NCI-H2107 (cell line): ENCODE measurements around the gene SLC2A4.
"Not testable (repeated sequence)": the region's sequence is repeated elsewhere in the genome, so short reads cannot be mapped to it uniquely, and the experiment has no call there.

Source experiments
- DNase-seq: peaks from one replicate; lab custom pipeline; 2025; lab: John Stamatoyannopoulos, UW

The SLC2A4 gene

DNA sequence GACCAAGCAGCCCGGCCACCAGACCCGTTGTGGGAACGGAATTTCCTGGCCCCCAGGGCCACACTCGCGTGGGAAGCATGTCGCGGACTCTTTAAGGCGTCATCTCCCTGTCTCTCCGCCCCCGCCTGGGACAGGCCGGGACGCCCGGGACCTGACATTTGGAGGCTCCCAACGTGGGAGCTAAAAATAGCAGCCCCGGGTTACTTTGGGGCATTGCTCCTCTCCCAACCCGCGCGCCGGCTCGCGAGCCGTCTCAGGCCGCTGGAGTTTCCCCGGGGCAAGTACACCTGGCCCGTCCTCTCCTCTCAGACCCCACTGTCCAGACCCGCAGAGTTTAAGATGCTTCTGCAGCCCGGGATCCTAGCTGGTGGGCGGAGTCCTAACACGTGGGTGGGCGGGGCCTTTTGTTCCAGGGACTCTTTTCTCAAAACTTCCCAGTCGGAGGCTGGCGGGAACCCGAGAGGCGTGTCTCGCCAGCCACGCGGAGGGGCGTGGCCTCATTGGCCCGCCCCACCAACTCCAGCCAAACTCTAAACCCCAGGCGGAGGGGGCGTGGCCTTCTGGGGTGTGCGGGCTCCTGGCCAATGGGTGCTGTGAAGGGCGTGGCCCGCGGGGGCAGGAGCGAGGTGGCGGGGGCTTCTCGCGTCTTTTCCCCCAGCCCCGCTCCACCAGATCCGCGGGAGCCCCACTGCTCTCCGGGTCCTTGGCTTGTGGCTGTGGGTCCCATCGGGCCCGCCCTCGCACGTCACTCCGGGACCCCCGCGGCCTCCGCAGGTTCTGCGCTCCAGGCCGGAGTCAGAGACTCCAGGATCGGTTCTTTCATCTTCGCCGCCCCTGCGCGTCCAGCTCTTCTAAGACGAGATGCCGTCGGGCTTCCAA lies at the start of gene SLC2A4:
SLC2A4 (plus strand) TSS at position 645 of the 879 bp plus-strand sequence; CDS start at position 862, 217 bp downstream.
- DNase-seq: peak; percentile 17

- no peak for DNase-seq
Measured at GRCh38 chr17:7232114-7232513, 49.4 kb upstream of the SLC2A4 start.

DNA sequence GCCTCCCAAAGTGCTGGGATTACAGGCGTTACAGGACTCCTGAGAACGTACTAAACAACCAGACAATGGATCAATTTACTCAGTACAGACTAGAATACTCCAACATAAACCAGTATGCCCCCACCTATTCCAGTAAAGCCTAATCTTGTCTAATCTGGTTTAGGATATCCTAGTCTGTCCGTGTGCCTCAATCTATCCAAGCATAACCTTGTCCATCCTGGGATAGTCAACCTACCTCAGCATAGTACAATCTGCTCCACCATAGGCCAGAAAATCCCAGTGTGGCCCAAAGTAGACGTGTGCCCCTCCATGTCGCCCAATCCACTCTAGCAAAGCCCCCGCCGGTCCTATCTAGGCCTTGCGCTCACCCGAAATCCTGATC lies 47.8 kb upstream of the SLC2A4 start:
- DNase-seq: no peak

DNA sequence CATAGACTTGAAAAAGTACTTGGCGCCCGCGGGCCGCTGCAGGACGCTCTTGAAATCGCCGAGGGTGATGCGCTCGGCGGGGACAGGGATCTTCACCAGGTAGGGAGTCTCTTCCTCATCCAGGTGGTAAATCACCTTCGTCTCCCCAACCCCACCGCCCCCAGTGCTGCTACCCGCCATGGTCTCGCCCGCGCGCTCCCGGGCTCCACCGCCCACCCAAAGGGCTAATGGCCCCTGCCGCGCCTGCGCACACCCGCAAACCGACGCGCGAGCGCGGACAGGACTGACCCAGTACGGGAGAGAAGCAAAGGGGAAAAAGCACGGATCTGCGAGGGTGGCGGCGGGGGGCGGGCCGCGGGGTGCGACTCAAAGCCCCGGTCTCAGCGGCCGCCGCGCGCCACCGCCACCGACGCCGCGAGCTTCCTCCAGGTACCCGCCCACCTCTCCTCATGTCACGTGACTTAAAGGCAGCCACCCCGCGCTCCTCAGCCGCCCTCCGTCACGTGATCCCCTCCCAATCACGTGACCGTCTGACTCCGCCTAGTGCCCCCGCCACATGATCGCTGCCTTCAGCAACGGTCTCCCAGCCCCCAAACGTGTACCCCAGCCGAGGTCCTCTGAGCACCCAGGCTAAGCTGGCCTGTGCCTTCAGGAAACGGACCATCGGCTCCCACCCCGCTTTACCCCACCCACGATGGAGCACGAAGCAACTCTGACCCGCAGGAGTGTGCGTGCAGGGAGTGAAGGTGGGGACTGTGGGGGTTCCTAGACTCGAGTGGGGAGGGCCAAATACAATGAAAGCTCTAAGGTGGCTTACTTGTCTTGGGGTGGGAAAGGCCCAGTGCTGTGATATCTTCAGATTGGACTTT lies 47.2 kb upstream of the SLC2A4 start, which contains the start of gene DVL2:
DVL2 (minus strand) TSS at position 435 of the 869 bp plus-strand sequence; CDS start at position 180, 255 bp downstream.
- DNase-seq: peak; percentile 68

- DNase-seq: no peak
Measured at GRCh38 chr17:7235693-7236665, 45.5 kb upstream of the SLC2A4 start.

- no peak for DNase-seq
Measured at GRCh38 chr17:7236808-7237207, 44.7 kb upstream of the SLC2A4 start.

DNA sequence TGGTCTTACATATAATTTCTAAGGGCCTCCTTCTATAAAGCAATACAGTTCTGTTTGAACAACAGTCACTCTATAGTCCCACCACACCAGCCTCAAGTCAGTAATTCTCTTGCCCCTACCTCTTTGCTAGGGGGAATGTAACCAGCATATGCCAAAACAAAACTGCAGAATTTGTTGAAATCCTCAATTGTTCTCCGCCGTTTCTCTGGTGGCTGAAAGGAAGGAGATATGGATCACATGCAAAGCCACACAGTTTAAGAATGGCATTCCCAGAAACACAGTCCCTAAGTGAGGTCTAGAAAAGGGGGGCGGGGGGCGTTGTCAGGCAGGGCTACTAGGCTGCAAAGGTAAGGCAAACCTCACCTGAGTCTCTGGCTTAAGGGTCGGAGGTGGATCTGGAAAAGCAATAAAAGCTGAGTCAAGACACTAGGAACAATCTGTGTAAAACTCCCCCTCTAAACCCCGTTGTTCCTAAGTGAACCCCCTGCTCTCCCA lies 44.2 kb upstream of the SLC2A4 start:
- DNase-seq: no peak

- DNase-seq: peak; percentile 22
Measured at GRCh38 chr17:7237761-7238419, 43.6 kb upstream of the SLC2A4 start.

DNA sequence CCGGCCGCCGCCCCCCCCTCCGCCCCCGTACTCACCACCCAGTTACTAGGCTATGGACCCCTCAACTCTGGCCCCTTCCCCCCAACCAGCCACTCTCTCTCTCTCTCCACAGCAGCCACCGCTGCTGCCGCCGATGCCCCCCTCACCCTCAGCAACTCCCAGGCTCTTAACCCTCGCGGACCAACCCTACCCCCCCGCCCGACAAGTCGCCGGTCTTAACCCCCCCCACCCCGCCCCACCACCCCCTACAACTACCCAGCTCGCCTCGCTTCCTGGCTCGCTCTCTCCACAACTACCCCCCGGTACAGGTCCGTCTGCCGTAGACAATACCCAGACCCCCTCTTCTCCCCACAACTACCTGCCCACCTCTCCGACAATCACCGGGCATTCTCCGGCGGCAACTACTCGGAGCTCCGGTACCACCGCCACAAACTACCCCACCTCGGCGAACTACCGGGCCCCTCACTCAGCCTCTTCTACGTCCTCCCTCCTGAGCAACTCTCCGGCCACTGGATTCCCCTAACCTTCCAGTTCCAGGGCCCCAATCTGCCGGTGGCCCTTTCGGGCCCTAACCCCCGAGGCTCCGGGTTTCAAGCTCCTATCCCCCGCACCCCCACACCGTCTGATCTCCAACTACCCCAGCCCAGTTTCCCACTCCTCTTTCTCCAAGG lies 43.0 kb upstream of the SLC2A4 start:
- no peak for DNase-seq

GRCh38 chr17:7239091-7240027 lies 42.2 kb upstream of the SLC2A4 start, which contains the start of gene PHF23:
TSS of gene PHF23 (minus strand) at chr17:7239457. CDS start at chr17:7239279, 178 bp downstream.
- peak; percentile 88 for DNase-seq

DNA sequence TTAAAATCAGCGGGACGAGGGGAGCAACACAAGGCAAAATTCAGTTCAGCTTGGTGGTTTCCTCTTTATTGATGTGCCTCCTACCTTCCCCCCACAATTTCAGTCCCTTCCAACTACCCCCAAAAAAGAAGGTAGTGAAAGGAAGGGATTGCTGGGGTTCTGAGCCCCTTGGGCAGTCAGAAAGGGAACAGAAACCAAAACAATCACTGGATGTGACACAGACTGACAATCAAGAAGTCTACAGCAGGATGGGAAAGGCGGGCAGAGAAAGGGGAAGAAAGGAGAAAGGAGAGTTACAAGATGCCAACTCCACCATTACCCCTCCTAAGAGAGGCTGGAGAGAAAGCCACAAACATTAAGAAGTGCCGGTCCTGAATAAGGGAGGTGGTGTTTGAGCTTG lies 41.1 kb upstream of the SLC2A4 start:
- no peak for DNase-seq

GRCh38 chr17:7241090-7241733 lies 40.3 kb upstream of the SLC2A4 start:
- no peak for DNase-seq

- DNase-seq: peak; percentile 53
Measured at GRCh38 chr17:7241783-7242716, 39.5 kb upstream of the SLC2A4 start, which contains the start of gene GABARAP. TSS of gene GABARAP (minus strand) at chr17:7242449. CDS start at chr17:7242330, 119 bp downstream.

DNA sequence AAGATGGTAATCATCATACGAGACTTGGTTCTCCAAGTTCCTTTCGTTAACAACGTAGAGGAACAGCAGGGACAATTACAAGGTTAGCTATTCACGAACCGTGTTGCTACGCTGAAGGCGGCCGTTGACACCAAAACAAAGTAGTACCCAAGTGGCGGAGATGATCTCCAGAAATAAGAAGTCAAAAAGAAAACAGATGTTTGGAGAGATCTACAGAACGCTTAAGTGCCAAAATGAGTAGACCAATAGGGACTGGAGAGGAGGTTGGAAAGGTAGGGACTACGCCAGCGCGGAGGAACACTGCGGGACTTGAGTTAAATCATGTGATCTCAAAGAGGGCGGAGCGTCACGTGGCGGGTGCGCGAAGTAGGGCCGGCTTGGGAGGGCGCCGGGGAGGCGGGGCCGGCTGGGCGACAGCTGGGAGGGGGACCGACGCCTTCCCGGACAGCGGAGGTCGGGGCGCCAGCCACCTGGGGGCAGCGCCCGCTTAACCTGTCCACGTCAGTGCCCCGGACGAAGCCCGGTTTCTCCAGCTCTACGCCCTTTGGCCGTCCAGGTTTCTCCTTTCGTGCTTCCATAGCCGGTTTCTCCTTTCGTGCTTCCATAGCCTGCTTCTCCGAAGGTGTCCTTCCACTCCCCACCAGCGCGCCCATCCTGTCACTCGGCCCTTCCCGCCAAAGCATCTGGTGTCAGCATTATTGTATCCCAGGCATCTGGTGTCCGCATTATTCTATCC lies 38.6 kb upstream of the SLC2A4 start:
- peak; percentile 75 for DNase-seq

DNA sequence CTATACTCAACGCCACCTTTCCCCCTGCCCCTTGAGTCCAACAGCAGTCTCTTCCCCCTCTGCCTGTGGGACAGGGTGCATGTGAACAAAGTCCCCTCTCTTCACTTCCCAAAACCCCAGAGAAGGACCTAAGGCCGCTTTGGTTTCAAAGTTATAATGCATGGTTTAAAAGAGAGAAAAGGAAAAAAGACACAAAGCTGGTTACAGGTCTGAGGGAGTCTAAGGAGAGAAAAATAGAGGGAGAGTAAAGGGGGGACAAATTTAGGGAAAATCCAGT lies 38.1 kb upstream of the SLC2A4 start:
- DNase-seq: no peak

- DNase-seq: not testable (repeated sequence)
Measured at GRCh38 chr17:7243838-7244237, 37.7 kb upstream of the SLC2A4 start.

DNA sequence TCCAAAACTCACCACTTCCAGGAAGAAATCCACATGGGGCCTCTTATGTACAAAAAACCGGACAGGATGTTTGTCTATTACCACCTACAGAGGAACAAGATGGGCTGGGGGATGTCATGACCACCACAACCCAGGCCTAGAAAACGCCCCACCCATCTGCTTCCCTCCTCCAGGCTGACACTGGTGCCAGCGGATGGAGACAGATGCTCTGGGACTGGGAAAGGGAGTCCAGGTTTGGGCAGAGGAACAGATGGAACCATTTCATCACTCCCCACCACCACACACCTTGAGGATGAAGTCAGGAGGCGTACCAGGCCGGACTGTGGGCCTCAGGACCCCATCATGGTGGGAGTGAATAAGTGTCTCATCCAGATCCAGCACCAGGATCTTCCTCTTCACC lies 34.7 kb upstream of the SLC2A4 start:
- DNase-seq: no peak
